Thyroid gland (tissue), 4 donors: Measurements from ENCODE around the gene STIM2. TPM values are rescaled to one million over a fixed set of nuclear protein-coding genes. Genes with fewer than 3 reads are reported as not detected.
"Not testable (repeated sequence)": the region's sequence is repeated elsewhere in the genome, so short reads cannot be mapped to it uniquely, and the experiment has no call there.

Experiments
- DNase-seq, 2 donors: peaks; one replicate each; pipeline ENCODE4 v3.0.0-alpha.2; 2019
- H3K27ac ChIP-seq, 3 donors: fragments of 200-600 bp; sonication (generic); 1 replicate in 2 of 3; 2 replicates in 1 of 3; pipeline ENCODE4 v1.5.1; 2016 to 2019; ENCODE audit warnings: mild to moderate bottlenecking in 1 of 3, moderate library complexity in 1 of 3
- H3K27me3 ChIP-seq: fragments of 200-600 bp; sonication (generic); one replicate; pipeline ENCODE4 v1.5.1; 2019
- H3K36me3 ChIP-seq, 2 donors: fragments of 200-600 bp; sonication (generic); one replicate each; pipeline ENCODE4 v1.5.1; 2016 to 2019
- H3K4me1 ChIP-seq, 2 donors: fragments of 200-600 bp; sonication (generic); one replicate each; pipeline ENCODE4 v1.5.1; 2017 to 2019
- H3K4me3 ChIP-seq, 3 donors: fragments of 200-600 bp; sonication (generic); replicated peaks in 1 of 3; 1 replicate in 2 of 3; 2 replicates in 1 of 3; pipeline ENCODE4 v1.5.1; 2016; ENCODE audit warnings: mild to moderate bottlenecking in 1 of 3
- H3K9me3 ChIP-seq: fragments of 200-600 bp; sonication (generic); one replicate; pipeline ENCODE4 v1.5.1; 2017
- POLR2A ChIP-seq, 2 donors: fragments of 450-650 bp; IDR thresholded peaks; one replicate each; pipeline ENCODE4 v1.6.1; 2017; ENCODE audit warnings: antibody characterized with exemption in 2 of 2, mild to moderate bottlenecking in 2 of 2, moderate library complexity in 1 of 2
- WGBS, 2 donors: methylation state at CpG; one replicate each; pipeline ENCODE4 v1.1.5; 2017; 5-methylcytosine and 5-hydroxymethylcytosine counted together
- intact Hi-C: fragments of 100-400 bp; cut with DNase I; formaldehyde crosslinking; loops from one replicate; pipeline ENCODE4 v1.15.1; 2023
- total RNA-seq, 4 donors: library from RNA; depleted of rRNA; stranded (reverse); fragments of >200 nt; gene quantifications; one replicate each; pipeline ENCODE4 v1.2.3, GENCODE V29; 2016
- TF ChIP-seq, protein P1 (sequence below), 6 experiments: fragments of 200-600 bp in 3 of 6; fragments of 450-650 bp in 3 of 6; sonication (generic) in 3 of 6; IDR thresholded peaks; one replicate each; pipeline ENCODE4 v1.5.1; 2016 to 2019; ENCODE audit warnings: antibody characterized with exemption in 6 of 6, mild to moderate bottlenecking in 2 of 6, inconsistent platforms in 1 of 6, moderate library complexity in 1 of 6

STIM2 gene
- total RNA-seq, 4 donors from 2014 or later: 16.4 to 39.1 (median 18.5) TPM

DNA sequence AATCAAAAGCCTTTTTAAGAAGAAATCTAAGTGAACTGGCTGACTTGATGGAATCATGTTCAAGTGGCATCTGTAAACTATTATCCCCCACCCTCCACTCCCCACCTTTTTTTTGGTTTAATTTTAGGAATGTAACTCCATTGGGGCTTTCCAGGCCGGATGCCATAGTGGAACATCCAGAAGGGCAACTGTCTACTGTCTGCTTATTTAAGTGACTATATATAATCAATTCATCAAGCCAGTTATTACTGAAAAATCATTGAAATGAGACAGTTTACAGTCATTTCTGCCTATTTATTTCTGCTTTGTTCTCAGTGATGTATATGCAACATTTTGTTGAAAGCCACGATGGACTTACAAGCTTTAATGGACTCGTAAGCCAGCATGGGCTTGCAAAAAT, 162.3 kb downstream of the STIM2 start:
- no peaks in the 10 kb centered on the region for H3K27me3 ChIP-seq
- H3K9me3 ChIP-seq: no peaks in the 10 kb centered on the region
- WGBS, 2 donors: 89 to 92% methylated on average over 3 of the region's 3 CpGs
- no peak overlapping the region for H3K27ac ChIP-seq
- intact Hi-C loops: no loop called here
- H3K36me3 ChIP-seq: peaks cover 11 to 19% of the 10 kb centered on the region in 2 donors
- no peak overlapping the region for H3K4me3 ChIP-seq
- no peak for DNase-seq
- H3K4me1 ChIP-seq: no peaks in the 10 kb centered on the region
- no peak for TF ChIP-seq POLR2A (IDR thresholded peaks at IDR 0.05)
- TF ChIP-seq, protein P1, sequence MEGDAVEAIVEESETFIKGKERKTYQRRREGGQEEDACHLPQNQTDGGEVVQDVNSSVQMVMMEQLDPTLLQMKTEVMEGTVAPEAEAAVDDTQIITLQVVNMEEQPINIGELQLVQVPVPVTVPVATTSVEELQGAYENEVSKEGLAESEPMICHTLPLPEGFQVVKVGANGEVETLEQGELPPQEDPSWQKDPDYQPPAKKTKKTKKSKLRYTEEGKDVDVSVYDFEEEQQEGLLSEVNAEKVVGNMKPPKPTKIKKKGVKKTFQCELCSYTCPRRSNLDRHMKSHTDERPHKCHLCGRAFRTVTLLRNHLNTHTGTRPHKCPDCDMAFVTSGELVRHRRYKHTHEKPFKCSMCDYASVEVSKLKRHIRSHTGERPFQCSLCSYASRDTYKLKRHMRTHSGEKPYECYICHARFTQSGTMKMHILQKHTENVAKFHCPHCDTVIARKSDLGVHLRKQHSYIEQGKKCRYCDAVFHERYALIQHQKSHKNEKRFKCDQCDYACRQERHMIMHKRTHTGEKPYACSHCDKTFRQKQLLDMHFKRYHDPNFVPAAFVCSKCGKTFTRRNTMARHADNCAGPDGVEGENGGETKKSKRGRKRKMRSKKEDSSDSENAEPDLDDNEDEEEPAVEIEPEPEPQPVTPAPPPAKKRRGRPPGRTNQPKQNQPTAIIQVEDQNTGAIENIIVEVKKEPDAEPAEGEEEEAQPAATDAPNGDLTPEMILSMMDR (IDR thresholded peaks at IDR 0.05): no peak

DNA sequence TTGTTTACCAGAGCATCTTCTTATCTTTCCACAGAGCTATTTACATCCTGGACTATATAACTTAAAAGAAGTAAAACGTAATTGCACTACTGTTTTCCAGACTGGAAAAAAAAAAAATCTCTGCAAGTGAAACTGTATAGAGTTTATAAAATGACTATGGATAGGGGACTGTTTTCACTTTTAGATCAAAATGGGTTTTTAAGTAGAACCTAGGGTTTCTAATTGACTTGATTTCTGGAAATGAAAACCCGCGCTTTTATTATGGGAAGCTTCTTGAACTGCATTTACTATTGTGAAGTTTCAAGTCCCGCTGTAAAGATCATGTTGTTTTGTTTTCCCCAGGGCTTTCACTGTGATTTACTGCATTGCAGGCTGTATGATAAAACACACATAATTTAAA, 162.7 kb downstream of the STIM2 start:
- Histone ChIP-seq H3K27ac (no peak overlapping the region), H3K9me3 (no peaks in the 10 kb centered on the region), H3K4me3 (no peak overlapping the region), H3K4me1 (no peaks in the 10 kb centered on the region), H3K27me3 (no peaks in the 10 kb centered on the region), H3K36me3 (peaks cover 11 to 19% of the 10 kb centered on the region in 2 donors)
- 88 to 95% methylated on average over 4 of the region's 4 CpGs for WGBS, 2 donors
- TF ChIP-seq, protein P1 (IDR thresholded peaks at IDR 0.05): no peak
- TF ChIP-seq POLR2A (IDR thresholded peaks at IDR 0.05): no peak
- no peak for DNase-seq
- intact Hi-C loops: no loop called here

DNA sequence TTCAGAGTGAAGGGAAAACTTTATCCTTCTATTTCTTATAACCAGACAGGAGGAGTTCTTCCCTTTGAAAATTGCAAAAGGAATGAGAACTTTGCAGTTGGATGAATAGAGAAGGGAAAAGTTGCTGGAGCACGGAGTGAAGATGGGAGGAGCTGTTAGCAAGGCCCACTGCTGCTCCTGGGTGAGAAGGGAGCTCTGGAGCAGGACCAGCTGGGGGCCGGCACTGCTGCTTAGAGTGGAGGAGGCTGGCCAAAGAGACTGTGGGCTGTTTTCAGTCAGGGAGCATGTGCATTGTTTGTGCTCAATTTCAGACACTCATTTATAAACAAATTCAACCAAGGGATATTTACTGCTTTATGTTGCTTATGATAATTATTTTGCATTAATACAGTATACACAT, 164.2 kb downstream of the STIM2 start:
- peak; percentile 14 to 17 for DNase-seq
- TF ChIP-seq POLR2A (IDR thresholded peaks at IDR 0.05): no peak
- TF ChIP-seq, protein P1 (IDR thresholded peaks at IDR 0.05): no peak
- H3K4me1 ChIP-seq: no peaks in the 10 kb centered on the region
- no peak overlapping the region for H3K27ac ChIP-seq
- intact Hi-C loops: no loop called here
- H3K9me3 ChIP-seq: no peaks in the 10 kb centered on the region
- no peaks in the 10 kb centered on the region for H3K27me3 ChIP-seq
- peaks cover 5 to 11% of the 10 kb centered on the region in 2 donors for H3K36me3 ChIP-seq
- 34 to 40% methylated on average over 2 of the region's 2 CpGs for WGBS, 2 donors
- H3K4me3 ChIP-seq: no peak overlapping the region

DNA sequence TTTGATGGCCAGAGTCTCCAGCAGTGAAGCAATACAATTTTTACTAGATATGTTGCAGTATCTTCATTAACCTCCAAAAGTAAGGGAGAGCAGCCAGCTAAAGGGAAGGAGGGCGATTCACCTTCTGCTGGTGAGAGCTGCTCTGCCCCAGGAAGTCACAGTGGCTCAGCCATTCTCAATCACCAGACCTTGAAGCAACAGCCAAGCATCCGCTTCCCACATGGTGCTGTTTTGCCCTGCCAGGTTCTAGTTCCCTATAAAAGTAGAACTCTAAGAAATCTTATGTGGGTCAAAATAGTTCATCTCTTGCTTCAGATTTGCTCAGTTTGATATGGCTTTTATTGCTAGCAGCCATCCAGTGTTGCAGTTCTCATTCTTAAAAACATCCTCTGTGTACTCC, 166.8 kb downstream of the STIM2 start:
- 92 to 94% methylated on average over 2 of the region's 2 CpGs for WGBS, 2 donors
- intact Hi-C loops: no loop called here
- DNase-seq: no peak
- Histone ChIP-seq H3K27ac (no peak overlapping the region), H3K9me3 (no peaks in the 10 kb centered on the region), H3K4me3 (no peak overlapping the region), H3K27me3 (no peaks in the 10 kb centered on the region), H3K4me1 (no peaks in the 10 kb centered on the region), H3K36me3 (peaks cover 5 to 7% of the 10 kb centered on the region in 2 donors)
- TF ChIP-seq, protein P1 (IDR thresholded peaks at IDR 0.05): no peak
- no peak for TF ChIP-seq POLR2A (IDR thresholded peaks at IDR 0.05)

DNA sequence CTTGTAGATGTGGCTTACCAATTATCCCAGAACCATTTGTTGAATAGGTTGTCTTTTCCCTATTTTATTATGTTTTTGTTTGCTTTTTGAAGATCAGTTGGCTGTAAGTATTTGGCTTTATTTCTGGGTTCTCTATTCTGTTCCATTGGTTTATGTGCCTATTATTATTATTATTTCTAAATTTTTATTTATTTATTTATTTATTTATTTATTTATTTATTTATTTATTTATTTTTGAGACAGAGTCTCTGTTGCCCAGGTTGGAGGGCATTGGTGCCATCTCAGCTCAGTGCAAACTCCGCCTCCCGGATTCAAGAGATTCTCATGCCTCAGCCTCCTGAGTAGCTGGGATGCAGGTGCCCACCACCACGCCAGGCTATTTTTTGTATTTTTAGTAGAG, 174.5 kb downstream of the STIM2 start:
- H3K4me1 ChIP-seq, H3K27me3 ChIP-seq, intact Hi-C loops, H3K36me3 ChIP-seq, H3K27ac ChIP-seq, H3K4me3 ChIP-seq, H3K9me3 ChIP-seq, DNase-seq: not testable (repeated sequence)
- WGBS, 2 donors: 31 to 95% methylated on average over 3 of the region's 3 CpGs

DNA sequence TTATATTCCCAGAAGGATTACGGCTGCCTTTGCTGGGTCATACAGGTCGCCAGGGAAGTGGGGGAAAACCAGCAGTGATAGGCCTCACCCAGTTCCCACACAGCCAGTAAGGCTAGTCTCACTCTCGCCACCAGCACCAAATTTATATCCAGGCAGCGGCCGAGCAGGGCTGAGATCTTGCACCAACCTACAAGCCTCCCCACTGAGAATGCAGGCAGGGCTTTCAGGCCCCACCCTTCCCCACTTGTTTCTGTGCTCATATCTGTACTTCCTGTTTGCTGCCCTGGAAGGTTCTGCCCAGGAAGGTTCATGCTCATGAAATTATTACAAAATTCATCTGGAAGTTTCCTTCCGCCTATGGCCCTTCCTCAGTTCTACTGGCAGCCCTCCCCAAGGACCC, 179.7 kb downstream of the STIM2 start:
- intact Hi-C loops: no loop called here
- no peaks in the 10 kb centered on the region for H3K4me1 ChIP-seq
- no peaks in the 10 kb centered on the region for H3K36me3 ChIP-seq
- 82 to 89% methylated on average over 6 of the region's 6 CpGs for WGBS, 2 donors
- H3K27ac ChIP-seq: no peak overlapping the region
- DNase-seq: no peak
- no peaks in the 10 kb centered on the region for H3K9me3 ChIP-seq
- H3K4me3 ChIP-seq: no peak overlapping the region
- no peaks in the 10 kb centered on the region for H3K27me3 ChIP-seq
- TF ChIP-seq POLR2A (IDR thresholded peaks at IDR 0.05): no peak
- TF ChIP-seq, protein P1 (IDR thresholded peaks at IDR 0.05): no peak
